Left lung (tissue), 10 donors: Measurements from ENCODE around the gene PTPN5. TPM values are rescaled to one million over a fixed set of nuclear protein-coding genes. Genes with fewer than 3 reads are reported as not detected.
A peak's percentile ranks its signal among the peaks of the same experiment; 100 is the strongest.

ENCODE experiments used
- ATAC-seq: fragments of 200-7000 bp; cut with Tn5 transposase; one replicate; pipeline ENCODE4 v1.9.1; 2020; ENCODE audit warnings: moderate library complexity
- DNase-seq, 4 donors: peaks; one replicate each; pipeline ENCODE4 v3.0.0-alpha.2; 2013 to 2020
- H3K27ac ChIP-seq, 2 donors: fragments of 200-600 bp; sonication (generic) in 1 of 2; one replicate each; pipeline versions ENCODE4 v1.5.0 to v1.8.0; 2020 to 2021
- H3K27me3 ChIP-seq, 2 donors: fragments of 200-600 bp; sonication (generic) in 1 of 2; one replicate each; pipeline versions ENCODE4 v1.5.0 to v1.8.0; 2020 to 2021
- H3K36me3 ChIP-seq, 2 donors: fragments of 200-600 bp; sonication (generic) in 1 of 2; one replicate each; pipeline versions ENCODE4 v1.5.0 to v1.8.0; 2020 to 2021
- H3K4me1 ChIP-seq, 2 donors: fragments of 200-600 bp; one replicate each; pipeline ENCODE4 v1.8.0; 2021
- H3K4me3 ChIP-seq, 2 donors: fragments of 200-600 bp; sonication (generic) in 1 of 2; one replicate each; pipeline versions ENCODE4 v1.5.0 to v1.8.0; 2020 to 2021; ENCODE audit warnings: mild to moderate bottlenecking in 1 of 2
- H3K9me3 ChIP-seq, 2 donors: fragments of 200-600 bp; sonication (generic) in 1 of 2; one replicate each; pipeline versions ENCODE4 v1.5.0 to v1.8.0; 2020 to 2021
- CTCF ChIP-seq, 2 donors: fragments of 200-600 bp; sonication (generic) in 1 of 2; IDR thresholded peaks; one replicate each; pipeline versions ENCODE4 v1.5.0 to v1.8.0; 2021; ENCODE audit warnings: antibody characterized with exemption in 2 of 2
- intact Hi-C, 2 donors: fragments of 100-400 bp; cut with DNase I; formaldehyde crosslinking; loops; one replicate each; pipeline versions ENCODE4 v1.11.2 to v1.14.2; 2022
- polyA plus RNA-seq, 6 donors: library from polyadenylated mRNA; unstranded; fragments of 120-200 nt; gene quantifications; one replicate each; pipeline ENCODE4 v1.2.1, GENCODE V29; 2013; ENCODE audit not compliant: insufficient read length in 6 of 6
- total RNA-seq, 2 donors: library from RNA; stranded (reverse); fragmentation: NEBNext Ultra II Directional; extraction: Animal tissue kit (Norgen Biotek cat#: 25700); gene quantifications; one replicate each; pipeline ENCODE4 v1.2.1, GENCODE V29; 2021
- donor health status: DM: no; HTN: yes; CAD: no.
- donor health status: DM: no; HTN: no; CAD: no.

The PTPN5 gene
- total and polyA plus RNA-seq, 8 donors = 0.13 to 1.4 (median 0.83) TPM; not detected in 1

- ATAC-seq = no peak
- Histone ChIP-seq H3K27me3 (peaks cover 0 to 48% of the 10 kb centered on the region in 2 donors), H3K4me3 (no peak overlapping the region), H3K4me1 (peaks cover 10 to 33% of the 10 kb centered on the region in 2 donors), H3K9me3 (no peaks in the 10 kb centered on the region), H3K36me3 (no peaks in the 10 kb centered on the region), H3K27ac (no peak overlapping the region)
- intact Hi-C loops = no loop called here
- DNase-seq = no peak
- no peak for TF ChIP-seq CTCF (IDR thresholded peaks at IDR 0.05)
These were observed 88.4 kb downstream of the PTPN5 start for GRCh38 chr11:18703001-18703763.

- Histone ChIP-seq H3K27ac (no peak overlapping the region), H3K4me3 (no peak overlapping the region), H3K9me3 (no peaks in the 10 kb centered on the region), H3K27me3 (peaks cover 0 to 41% of the 10 kb centered on the region in 2 donors), H3K36me3 (no peaks in the 10 kb centered on the region), H3K4me1 (peaks cover 10 to 45% of the 10 kb centered on the region in 2 donors)
- no peak for DNase-seq
- intact Hi-C loops = no loop called here
- no peak for ATAC-seq
- no peak for TF ChIP-seq CTCF (IDR thresholded peaks at IDR 0.05)
These were observed 89.9 kb downstream of the PTPN5 start for GRCh38 chr11:18701614-18702216.

GRCh38 chr11:18700872-18701271, 90.7 kb downstream of the PTPN5 start:
- no peaks in the 10 kb centered on the region for H3K36me3 ChIP-seq
- ATAC-seq (no peak), DNase-seq (no peak)
- no peak overlapping the region for H3K4me3 ChIP-seq
- TF ChIP-seq CTCF (IDR thresholded peaks at IDR 0.05) = no peak
- intact Hi-C loops = no loop called here
- H3K4me1 ChIP-seq = peaks cover 10 to 43% of the 10 kb centered on the region in 2 donors
- H3K27me3 ChIP-seq = peaks cover 0 to 32% of the 10 kb centered on the region in 2 donors
- H3K27ac ChIP-seq = no peak overlapping the region
- no peaks in the 10 kb centered on the region for H3K9me3 ChIP-seq

GRCh38 chr11:18700375-18700774, 91.2 kb downstream of the PTPN5 start:
- Histone ChIP-seq H3K27me3 (peaks cover 0 to 27% of the 10 kb centered on the region in 2 donors), H3K9me3 (no peaks in the 10 kb centered on the region), H3K4me1 (peaks cover 5 to 38% of the 10 kb centered on the region in 2 donors), H3K27ac (peak overlapping the region in 1 of 2 donors; percentile 85), H3K4me3 (no peak overlapping the region), H3K36me3 (no peaks in the 10 kb centered on the region)
- intact Hi-C loops = no loop called here
- ATAC-seq = no peak
- DNase-seq = no peak
- TF ChIP-seq CTCF (IDR thresholded peaks at IDR 0.05) = no peak

- Histone ChIP-seq H3K4me1 (peaks cover 0 to 33% of the 10 kb centered on the region in 2 donors), H3K27ac (peak overlapping the region in 1 of 2 donors; percentile 85), H3K36me3 (no peaks in the 10 kb centered on the region), H3K4me3 (peak overlapping the region; percentile 69 to 78), H3K27me3 (peaks cover 0 to 22% of the 10 kb centered on the region in 2 donors), H3K9me3 (no peaks in the 10 kb centered on the region)
- TF ChIP-seq CTCF (IDR thresholded peaks at IDR 0.05) = no peak
- ATAC-seq (peak; percentile 22), DNase-seq (peak in 3 of 4 donors; percentile 18 to 66 (median 36))
- intact Hi-C loops = no loop called here
These were observed 91.7 kb downstream of the PTPN5 start for GRCh38 chr11:18699848-18700261.
